HL-60 (cell line): ENCODE measurements around the gene COMMD2.

Experiments
- DNase-seq, 2 experiments: peaks; one replicate each; pipeline ENCODE4 v3.0.0-alpha.2; 2010 to 2020; ENCODE audit warnings: low read depth in 1 of 2, low spot score in 1 of 2
- H3K27ac ChIP-seq: fragments of 250-450 bp; sonication (Bioruptor Pico); replicated peaks from 2 replicates; pipeline ENCODE4 v1.5.1; 2020; ENCODE audit warnings: mild to moderate bottlenecking, moderate library complexity
- H3K27me3 ChIP-seq: fragments of 250-450 bp; sonication (Bioruptor Pico); 2 replicates; pipeline ENCODE4 v1.5.1; 2021; ENCODE audit warnings: mild to moderate bottlenecking, moderate library complexity; ENCODE audit not compliant: insufficient read depth, poor library complexity, severe bottlenecking
- H3K4me3 ChIP-seq: replicated peaks from 2 replicates; pipeline ENCODE4 v1.5.1; 2011; ENCODE audit warnings: mild to moderate bottlenecking, control low read depth, low read length; ENCODE audit not compliant: insufficient read depth
- GABPA ChIP-seq: IDR thresholded peaks from 2 replicates; pipeline ENCODE4 v1.6.1; 2012; ENCODE audit warnings: low read depth
- POLR2AphosphoS5 ChIP-seq: IDR thresholded peaks from 2 replicates; pipeline ENCODE4 v1.6.1; 2012; ENCODE audit warnings: low read depth
- SPI1 ChIP-seq: IDR thresholded peaks from 2 replicates; pipeline ENCODE4 v1.6.1; 2012; ENCODE audit warnings: low read depth, mild to moderate bottlenecking, borderline replicate concordance
- TF ChIP-seq, protein P1 (sequence below): IDR thresholded peaks from 2 replicates; pipeline ENCODE4 v1.6.1; 2012; ENCODE audit warnings: low read depth; ENCODE audit not compliant: insufficient replicate concordance
- TF ChIP-seq, protein P2 (sequence below): IDR thresholded peaks from one replicate; pipeline ENCODE4 v1.5.1; 2011; ENCODE audit warnings: low read length, control low read depth, inconsistent platforms; ENCODE audit not compliant: insufficient read depth

The COMMD2 gene

DNA sequence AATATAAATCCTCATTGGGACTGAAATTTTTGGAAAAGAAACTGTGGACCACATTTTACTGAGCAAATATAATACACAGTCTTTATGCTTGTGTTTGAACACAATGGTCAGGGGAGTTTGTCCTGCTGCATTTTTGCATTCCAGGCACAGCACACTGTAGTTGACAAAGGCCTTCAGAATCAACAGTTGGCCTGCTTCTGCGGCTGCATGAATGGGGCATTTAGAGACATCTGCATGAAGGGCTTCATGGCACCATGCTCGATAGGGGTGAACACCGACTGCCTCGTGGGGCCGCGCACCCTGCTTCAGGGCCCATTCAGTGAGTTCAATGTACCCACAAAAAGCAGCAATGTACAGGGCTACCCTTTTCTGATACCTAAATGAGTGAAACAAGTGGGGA is 15.4 kb upstream of the COMMD2 start:
- TF ChIP-seq, protein P1, sequence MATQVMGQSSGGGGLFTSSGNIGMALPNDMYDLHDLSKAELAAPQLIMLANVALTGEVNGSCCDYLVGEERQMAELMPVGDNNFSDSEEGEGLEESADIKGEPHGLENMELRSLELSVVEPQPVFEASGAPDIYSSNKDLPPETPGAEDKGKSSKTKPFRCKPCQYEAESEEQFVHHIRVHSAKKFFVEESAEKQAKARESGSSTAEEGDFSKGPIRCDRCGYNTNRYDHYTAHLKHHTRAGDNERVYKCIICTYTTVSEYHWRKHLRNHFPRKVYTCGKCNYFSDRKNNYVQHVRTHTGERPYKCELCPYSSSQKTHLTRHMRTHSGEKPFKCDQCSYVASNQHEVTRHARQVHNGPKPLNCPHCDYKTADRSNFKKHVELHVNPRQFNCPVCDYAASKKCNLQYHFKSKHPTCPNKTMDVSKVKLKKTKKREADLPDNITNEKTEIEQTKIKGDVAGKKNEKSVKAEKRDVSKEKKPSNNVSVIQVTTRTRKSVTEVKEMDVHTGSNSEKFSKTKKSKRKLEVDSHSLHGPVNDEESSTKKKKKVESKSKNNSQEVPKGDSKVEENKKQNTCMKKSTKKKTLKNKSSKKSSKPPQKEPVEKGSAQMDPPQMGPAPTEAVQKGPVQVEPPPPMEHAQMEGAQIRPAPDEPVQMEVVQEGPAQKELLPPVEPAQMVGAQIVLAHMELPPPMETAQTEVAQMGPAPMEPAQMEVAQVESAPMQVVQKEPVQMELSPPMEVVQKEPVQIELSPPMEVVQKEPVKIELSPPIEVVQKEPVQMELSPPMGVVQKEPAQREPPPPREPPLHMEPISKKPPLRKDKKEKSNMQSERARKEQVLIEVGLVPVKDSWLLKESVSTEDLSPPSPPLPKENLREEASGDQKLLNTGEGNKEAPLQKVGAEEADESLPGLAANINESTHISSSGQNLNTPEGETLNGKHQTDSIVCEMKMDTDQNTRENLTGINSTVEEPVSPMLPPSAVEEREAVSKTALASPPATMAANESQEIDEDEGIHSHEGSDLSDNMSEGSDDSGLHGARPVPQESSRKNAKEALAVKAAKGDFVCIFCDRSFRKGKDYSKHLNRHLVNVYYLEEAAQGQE: no peak
- no peak for DNase-seq
- no peak overlapping the region for H3K27ac ChIP-seq
- no peak overlapping the region for H3K4me3 ChIP-seq
- H3K27me3 ChIP-seq: no peaks in the 10 kb centered on the region

DNA sequence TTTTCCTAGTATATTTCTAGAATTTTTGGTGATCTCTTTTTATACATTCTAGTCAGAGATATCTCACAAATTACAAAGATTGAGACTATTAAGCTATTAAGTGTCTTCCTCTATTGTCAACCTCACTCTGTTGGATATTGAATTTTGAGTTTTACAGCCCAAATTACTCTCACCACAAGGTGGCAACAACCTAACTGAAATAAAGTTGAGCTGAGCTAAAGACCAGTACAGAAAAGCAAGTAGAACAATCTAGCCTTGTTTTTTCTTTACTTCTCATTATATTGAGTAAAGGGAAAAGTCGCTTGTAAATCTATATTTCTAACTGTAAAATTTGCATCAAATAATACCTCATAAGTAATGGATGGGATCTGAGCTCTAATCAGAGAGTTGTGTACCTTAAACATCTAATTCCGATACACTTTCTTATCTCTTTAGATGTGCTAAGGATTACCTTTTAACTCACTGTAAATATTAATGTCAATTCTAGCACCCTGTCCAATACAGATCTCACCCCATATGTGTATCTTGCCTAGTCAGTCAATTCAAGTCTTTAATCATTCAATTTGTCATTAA is 13.6 kb upstream of the COMMD2 start:
- TF ChIP-seq, protein P1: no peak
- no peak for TF ChIP-seq GABPA
- TF ChIP-seq SPI1: no peak
- TF ChIP-seq POLR2AphosphoS5: no peak
- TF ChIP-seq, protein P2, sequence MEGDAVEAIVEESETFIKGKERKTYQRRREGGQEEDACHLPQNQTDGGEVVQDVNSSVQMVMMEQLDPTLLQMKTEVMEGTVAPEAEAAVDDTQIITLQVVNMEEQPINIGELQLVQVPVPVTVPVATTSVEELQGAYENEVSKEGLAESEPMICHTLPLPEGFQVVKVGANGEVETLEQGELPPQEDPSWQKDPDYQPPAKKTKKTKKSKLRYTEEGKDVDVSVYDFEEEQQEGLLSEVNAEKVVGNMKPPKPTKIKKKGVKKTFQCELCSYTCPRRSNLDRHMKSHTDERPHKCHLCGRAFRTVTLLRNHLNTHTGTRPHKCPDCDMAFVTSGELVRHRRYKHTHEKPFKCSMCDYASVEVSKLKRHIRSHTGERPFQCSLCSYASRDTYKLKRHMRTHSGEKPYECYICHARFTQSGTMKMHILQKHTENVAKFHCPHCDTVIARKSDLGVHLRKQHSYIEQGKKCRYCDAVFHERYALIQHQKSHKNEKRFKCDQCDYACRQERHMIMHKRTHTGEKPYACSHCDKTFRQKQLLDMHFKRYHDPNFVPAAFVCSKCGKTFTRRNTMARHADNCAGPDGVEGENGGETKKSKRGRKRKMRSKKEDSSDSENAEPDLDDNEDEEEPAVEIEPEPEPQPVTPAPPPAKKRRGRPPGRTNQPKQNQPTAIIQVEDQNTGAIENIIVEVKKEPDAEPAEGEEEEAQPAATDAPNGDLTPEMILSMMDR: peak; percentile 32
- Histone ChIP-seq H3K4me3 (no peak overlapping the region), H3K27me3 (no peaks in the 10 kb centered on the region), H3K27ac (no peak overlapping the region)
- no peak for DNase-seq

DNA sequence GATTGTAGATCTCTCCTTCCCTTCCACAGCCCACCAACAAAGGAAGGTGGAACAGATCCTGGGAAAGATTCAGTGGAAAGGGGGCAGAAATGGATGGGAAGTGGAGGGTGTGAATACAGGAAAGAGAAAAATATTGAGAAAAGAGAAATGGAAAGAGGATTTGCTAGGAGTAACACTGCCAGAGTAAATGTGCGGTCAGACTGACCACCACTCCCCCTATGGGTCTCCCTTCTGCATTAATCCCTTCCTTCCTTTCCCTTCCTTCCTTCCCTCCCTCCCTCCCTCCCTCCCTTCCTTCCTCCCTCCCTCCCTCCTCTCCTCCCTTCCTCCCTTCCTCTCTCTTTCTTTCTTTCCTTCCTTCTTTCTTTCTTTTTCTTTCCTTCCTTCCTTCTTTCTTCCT is 12.0 kb upstream of the COMMD2 start:
- Histone ChIP-seq H3K27ac (no peak overlapping the region), H3K4me3 (no peak overlapping the region), H3K27me3 (no peaks in the 10 kb centered on the region)
- no peak for TF ChIP-seq POLR2AphosphoS5
- no peak for DNase-seq

DNA sequence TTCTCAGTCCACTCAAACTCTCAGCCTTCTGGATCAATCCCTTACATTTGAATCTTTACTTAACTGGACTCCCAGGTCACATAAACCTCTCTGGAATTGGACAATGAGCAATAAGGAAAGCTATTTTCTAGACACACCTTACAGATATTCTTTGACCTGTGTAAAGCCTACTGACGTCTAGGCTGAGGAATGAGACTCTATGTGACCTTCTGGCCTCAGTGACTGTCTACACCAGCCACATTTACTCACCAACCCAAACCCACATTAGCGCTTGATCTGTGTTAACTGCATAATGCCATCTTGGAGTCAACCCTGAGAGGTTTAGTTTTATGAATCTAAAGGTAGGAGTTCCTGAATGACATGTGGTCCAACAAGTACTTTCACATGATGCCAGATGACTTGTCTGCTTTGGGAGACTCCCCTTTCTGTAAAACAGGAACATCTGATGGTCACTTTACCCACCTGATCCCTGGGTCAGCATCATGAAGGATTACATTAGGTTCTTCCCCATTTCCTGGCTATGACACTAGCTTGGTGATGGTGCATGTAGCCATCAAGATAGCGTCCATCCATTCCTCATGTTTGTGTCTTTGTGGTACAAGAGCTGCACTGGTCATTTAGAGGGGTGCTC is 11.4 kb upstream of the COMMD2 start:
- no peak overlapping the region for H3K4me3 ChIP-seq
- no peak overlapping the region for H3K27ac ChIP-seq
- TF ChIP-seq GABPA (no peak), POLR2AphosphoS5 (no peak), SPI1 (no peak)
- TF ChIP-seq, protein P2: no peak
- no peak for DNase-seq
- H3K27me3 ChIP-seq: no peaks in the 10 kb centered on the region

DNA sequence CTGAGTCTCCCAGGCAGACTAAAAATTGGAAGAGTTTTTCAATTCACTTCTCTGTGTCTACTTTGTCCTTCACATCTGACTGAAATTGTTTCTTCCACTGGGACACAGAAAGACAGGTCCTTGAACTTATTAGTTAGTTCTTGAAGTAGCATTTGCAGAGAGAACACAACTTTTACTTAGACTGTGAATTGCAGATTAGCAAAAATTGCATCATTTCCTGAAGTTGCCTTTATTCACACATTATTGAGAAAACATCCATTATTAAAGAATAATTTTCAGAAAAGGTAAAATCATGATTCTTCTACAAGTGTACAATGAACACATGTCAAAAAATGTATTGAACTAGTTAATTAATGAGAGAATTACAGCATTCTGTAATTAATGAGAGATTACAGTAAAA is 1.4 kb upstream of the COMMD2 start:
- no peak overlapping the region for H3K4me3 ChIP-seq
- H3K27me3 ChIP-seq: no peaks in the 10 kb centered on the region
- TF ChIP-seq POLR2AphosphoS5 (no peak), GABPA (no peak), SPI1 (no peak)
- TF ChIP-seq, protein P2: no peak
- TF ChIP-seq, protein P1: no peak
- DNase-seq: no peak
- no peak overlapping the region for H3K27ac ChIP-seq
